ENCODE results near the gene ARMC12.
A peak's percentile ranks its signal among the peaks of the same experiment; 100 is the strongest.

ARMC12 gene

DNA sequence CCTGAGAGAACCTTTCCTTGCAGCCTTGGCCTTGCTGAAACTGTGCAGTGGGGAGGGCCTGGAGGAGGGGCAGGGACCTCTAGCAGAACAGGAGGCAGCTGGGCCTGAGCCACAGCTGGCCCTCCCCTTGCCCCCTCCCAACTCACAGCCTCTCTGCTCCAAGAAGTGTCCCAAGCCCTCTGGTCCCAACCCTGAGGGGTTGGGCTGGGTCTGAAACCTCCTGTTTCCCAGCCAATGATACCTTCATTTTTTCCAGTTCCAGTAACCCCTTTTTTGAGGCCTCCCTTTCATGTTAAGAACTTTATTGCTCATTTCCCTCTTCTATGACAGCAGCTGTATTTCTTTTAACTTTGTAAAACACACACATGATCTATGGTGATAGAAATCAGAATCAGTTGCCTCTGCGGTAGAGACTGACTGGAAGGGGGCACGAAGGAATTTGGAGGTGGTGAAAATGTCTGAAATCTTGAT lies 17.9 kb upstream of the ARMC12 start:
- Histone ChIP-seq H3K27ac (ENCODE audit: poor library complexity, severe bottlenecking) (no peak overlapping the region), H3K4me1 (ENCODE audit: insufficient read depth, poor library complexity, severe bottlenecking) (peaks cover 3% of the 10 kb centered on the region)

DNA sequence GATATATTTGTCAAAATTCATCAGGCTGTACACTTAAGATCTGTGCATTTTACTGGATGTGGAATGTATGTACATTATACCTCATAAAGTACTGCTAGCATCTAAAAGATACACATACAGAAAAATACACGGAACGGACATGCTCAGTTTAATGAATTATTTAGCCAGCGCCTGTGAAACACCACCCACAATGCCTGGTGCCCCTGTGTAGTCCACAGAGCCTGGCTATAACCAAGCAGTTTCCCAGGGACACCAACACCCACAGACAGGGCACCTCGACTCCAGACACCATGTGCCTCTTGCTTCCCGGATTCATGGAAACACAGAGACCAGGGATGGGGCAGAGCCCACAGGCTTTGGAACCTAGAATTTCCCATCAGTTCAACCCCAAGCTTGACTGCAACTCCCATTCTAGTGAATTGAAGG lies 17.4 kb upstream of the ARMC12 start:
- TF ChIP-seq, protein P1, sequence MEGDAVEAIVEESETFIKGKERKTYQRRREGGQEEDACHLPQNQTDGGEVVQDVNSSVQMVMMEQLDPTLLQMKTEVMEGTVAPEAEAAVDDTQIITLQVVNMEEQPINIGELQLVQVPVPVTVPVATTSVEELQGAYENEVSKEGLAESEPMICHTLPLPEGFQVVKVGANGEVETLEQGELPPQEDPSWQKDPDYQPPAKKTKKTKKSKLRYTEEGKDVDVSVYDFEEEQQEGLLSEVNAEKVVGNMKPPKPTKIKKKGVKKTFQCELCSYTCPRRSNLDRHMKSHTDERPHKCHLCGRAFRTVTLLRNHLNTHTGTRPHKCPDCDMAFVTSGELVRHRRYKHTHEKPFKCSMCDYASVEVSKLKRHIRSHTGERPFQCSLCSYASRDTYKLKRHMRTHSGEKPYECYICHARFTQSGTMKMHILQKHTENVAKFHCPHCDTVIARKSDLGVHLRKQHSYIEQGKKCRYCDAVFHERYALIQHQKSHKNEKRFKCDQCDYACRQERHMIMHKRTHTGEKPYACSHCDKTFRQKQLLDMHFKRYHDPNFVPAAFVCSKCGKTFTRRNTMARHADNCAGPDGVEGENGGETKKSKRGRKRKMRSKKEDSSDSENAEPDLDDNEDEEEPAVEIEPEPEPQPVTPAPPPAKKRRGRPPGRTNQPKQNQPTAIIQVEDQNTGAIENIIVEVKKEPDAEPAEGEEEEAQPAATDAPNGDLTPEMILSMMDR (IDR thresholded peaks at IDR 0.05; ENCODE audit: poor library complexity, severe bottlenecking) = no peak
- Histone ChIP-seq H3K4me3 (ENCODE audit: severe bottlenecking) (no peak overlapping the region), H3K4me1 (ENCODE audit: insufficient read depth, poor library complexity, severe bottlenecking) (peaks cover 3% of the 10 kb centered on the region), H3K27me3 (ENCODE audit: insufficient read depth, poor library complexity, severe bottlenecking) (no peaks in the 10 kb centered on the region), H3K36me3 (ENCODE audit: low read depth) (no peaks in the 10 kb centered on the region), H3K9me3 (ENCODE audit: severe bottlenecking) (no peaks in the 10 kb centered on the region), H3K27ac (ENCODE audit: poor library complexity, severe bottlenecking) (no peak overlapping the region)
- no peak for ATAC-seq (ENCODE audit: low read depth)
- no peak for DNase-seq (ENCODE audit: low spot score)

More for the DNA sequence above, 17.9 kb upstream of the ARMC12 start:
- Histone ChIP-seq H3K36me3 (ENCODE audit: low read depth) (no peaks in the 10 kb centered on the region), H3K27me3 (ENCODE audit: insufficient read depth, poor library complexity, severe bottlenecking) (no peaks in the 10 kb centered on the region), H3K4me3 (ENCODE audit: severe bottlenecking) (no peak overlapping the region), H3K9me3 (ENCODE audit: severe bottlenecking) (no peaks in the 10 kb centered on the region)
- ATAC-seq (ENCODE audit: low read depth) (no peak), DNase-seq (ENCODE audit: low spot score) (no peak)
- TF ChIP-seq, protein P1 (IDR thresholded peaks at IDR 0.05; ENCODE audit: poor library complexity, severe bottlenecking) = no peak

DNA sequence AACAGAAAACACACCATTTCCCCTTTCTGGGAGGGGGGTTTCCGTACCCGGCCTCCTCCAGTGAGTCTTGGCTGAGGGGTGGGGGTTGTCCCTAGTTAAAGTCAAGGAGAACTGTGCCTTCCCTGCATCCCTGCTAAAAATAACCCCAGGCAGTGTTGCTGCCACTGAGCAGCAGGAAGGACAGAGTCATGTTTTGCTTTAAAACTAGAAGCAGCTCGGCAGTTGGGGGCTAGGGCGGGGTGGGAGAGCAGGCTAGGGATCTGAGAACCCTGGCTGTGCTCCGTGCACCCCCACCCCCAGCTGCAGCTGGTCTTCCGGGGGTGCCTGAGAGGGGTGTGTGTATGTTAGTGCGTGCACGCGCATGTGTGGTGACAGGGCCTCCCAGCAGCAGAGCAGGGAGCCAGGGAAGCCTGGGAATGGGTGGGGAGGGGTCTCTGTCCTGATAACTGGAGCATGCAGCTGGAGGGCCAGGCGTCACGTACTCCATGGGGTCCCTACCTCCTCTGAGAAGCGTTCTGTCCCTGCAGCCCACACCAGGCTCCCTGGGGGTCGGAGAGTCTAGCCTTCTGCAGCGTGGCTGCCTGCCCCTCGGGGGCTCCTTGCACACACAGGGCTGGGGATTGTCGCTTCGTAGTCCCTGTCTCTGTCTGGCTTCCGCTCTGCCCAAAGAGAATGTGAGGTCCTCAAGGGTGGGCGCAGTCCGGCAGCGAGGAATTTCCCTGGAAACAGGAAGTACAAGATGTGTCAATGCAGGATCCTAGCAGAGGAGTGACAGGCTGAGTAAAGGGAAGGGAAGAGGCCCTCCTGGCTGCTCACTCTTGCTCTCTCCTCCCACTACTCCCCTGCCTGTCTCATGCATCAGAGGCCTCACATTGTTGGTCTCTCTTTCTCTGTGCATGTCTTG lies 16.8 kb upstream of the ARMC12 start:
- TF ChIP-seq, protein P1 (IDR thresholded peaks at IDR 0.05; ENCODE audit: poor library complexity, severe bottlenecking) = no peak
- Histone ChIP-seq H3K4me1 (ENCODE audit: insufficient read depth, poor library complexity, severe bottlenecking) (peaks cover 6% of the 10 kb centered on the region), H3K9me3 (ENCODE audit: severe bottlenecking) (no peaks in the 10 kb centered on the region), H3K27ac (ENCODE audit: poor library complexity, severe bottlenecking) (no peak overlapping the region), H3K27me3 (ENCODE audit: insufficient read depth, poor library complexity, severe bottlenecking) (no peaks in the 10 kb centered on the region), H3K36me3 (ENCODE audit: low read depth) (no peaks in the 10 kb centered on the region), H3K4me3 (ENCODE audit: severe bottlenecking) (no peak overlapping the region)
- ATAC-seq (ENCODE audit: low read depth) (peak; percentile 40; the same call in 2 of the 3 replicates), DNase-seq (ENCODE audit: low spot score) (no peak)

DNA sequence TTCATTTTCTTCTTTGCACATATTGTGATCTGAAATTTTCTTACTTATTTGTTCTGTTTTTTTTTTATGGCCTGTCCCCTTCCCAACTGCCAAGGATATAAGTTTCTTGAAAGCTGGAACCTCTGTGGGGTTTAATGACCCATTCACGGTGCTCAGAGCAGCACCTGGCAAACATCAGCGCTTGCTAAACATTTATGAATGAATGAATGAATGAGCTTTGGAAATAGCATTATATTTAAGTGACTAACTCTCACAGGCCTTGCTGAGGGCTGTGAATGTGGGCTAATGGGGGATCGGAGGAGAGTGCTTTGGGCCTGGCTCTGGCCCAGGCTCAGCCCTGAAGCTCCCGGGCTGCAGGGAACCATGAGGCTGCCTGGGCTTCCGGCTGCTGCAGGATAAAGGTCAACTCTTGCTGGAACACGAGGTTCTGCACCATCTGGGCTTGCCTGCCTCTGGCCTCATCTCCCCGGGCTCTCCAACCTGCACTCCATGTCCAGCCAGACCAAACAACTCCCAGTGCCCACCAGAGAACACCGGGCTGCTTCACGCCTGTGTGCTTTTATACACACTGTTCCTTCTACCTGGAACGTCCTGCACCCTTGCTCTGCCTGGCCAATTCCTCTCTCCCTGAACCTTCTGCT lies 14.6 kb upstream of the ARMC12 start:
- H3K4me1 ChIP-seq (ENCODE audit: insufficient read depth, poor library complexity, severe bottlenecking) = peaks cover 28% of the 10 kb centered on the region
- TF ChIP-seq, protein P1 (IDR thresholded peaks at IDR 0.05; ENCODE audit: poor library complexity, severe bottlenecking) = no peak
- no peaks in the 10 kb centered on the region for H3K27me3 ChIP-seq (ENCODE audit: insufficient read depth, poor library complexity, severe bottlenecking)
- no peaks in the 10 kb centered on the region for H3K36me3 ChIP-seq (ENCODE audit: low read depth)
- H3K4me3 ChIP-seq (ENCODE audit: severe bottlenecking) = no peak overlapping the region
- no peak overlapping the region for H3K27ac ChIP-seq (ENCODE audit: poor library complexity, severe bottlenecking)
- no peak for ATAC-seq (ENCODE audit: low read depth)
- H3K9me3 ChIP-seq (ENCODE audit: severe bottlenecking) = no peaks in the 10 kb centered on the region
- DNase-seq (ENCODE audit: low spot score) = no peak

Data from RWPE2 (cell line).